H1 (cell line): ENCODE results near the gene IGFL3. TPM values are rescaled to one million over a fixed set of nuclear protein-coding genes. Genes with fewer than 3 reads are reported as not detected.

Source experiments
- CTCF ChIA-PET: fragments of 300-600 bp; sonication (Branson Sonifier 250); formaldehyde crosslinking; loops from one replicate; lab custom pipeline; 2021; ENCODE audit not compliant: partially characterized antibody; lab: Charles Lee
- POLR2A ChIA-PET: fragments of 300-600 bp; sonication (Branson Sonifier 250); formaldehyde crosslinking; loops from one replicate; lab custom pipeline; 2021; ENCODE audit warnings: inconsistent platforms; ENCODE audit not compliant: partially characterized antibody; lab: Charles Lee
- DNase-seq, 2 experiments: peaks; one replicate each; pipeline versions ENCODE4 v3.0.0 to v3.0.0-alpha.2; 2010 to 2022; ENCODE audit warnings: low spot score in 2 of 2, low read depth in 1 of 2, mixed read lengths in 1 of 2
- FAIRE-seq: peaks from 2 replicates; lab custom pipeline; 2011; peaks lifted over from hg19 to GRCh38; lab: Jason Lieb, UNC
- H2AFZ ChIP-seq: 2 replicates; pipeline ENCODE4 v1.8.1; 2012; ENCODE audit warnings: low read length, inconsistent platforms
- H2AK5ac ChIP-seq: 2 replicates; pipeline ENCODE4 v1.6.1; 2013; ENCODE audit warnings: low read depth, low read length
- H2BK120ac ChIP-seq: replicated peaks from 2 replicates; pipeline ENCODE3; 2013; ENCODE audit warnings: low read depth, low read length, inconsistent platforms
- H2BK12ac ChIP-seq: 2 replicates; pipeline ENCODE4 v1.6.1; 2013; ENCODE audit warnings: low read depth, low read length
- H2BK15ac ChIP-seq: 2 replicates; pipeline ENCODE4 v1.6.1; 2013; ENCODE audit warnings: low read length
- H2BK20ac ChIP-seq: 2 replicates; pipeline ENCODE4 v1.6.1; 2013; ENCODE audit warnings: low read length
- H2BK5ac ChIP-seq: 2 replicates; pipeline ENCODE4 v1.6.1; 2013; ENCODE audit warnings: low read depth, low read length
- H3K14ac ChIP-seq: 2 replicates; pipeline ENCODE4 v1.6.1; 2013; ENCODE audit warnings: inconsistent platforms; ENCODE audit not compliant: insufficient read length
- H3K18ac ChIP-seq: 2 replicates; pipeline ENCODE4 v1.6.1; 2013; ENCODE audit warnings: low read length; ENCODE audit errors: extremely low read depth
- H3K23ac ChIP-seq: 2 replicates; pipeline ENCODE4 v1.6.1; 2013; ENCODE audit warnings: inconsistent platforms; ENCODE audit not compliant: insufficient read length
- H3K23me2 ChIP-seq: 2 replicates; pipeline ENCODE4 v1.6.1; 2013; ENCODE audit warnings: low read depth, low read length
- H3K27ac ChIP-seq: 2 replicates; pipeline ENCODE4 v1.6.1; 2011; ENCODE audit warnings: low read depth, low read length, inconsistent platforms
- H3K27me3 ChIP-seq, 4 experiments: replicated peaks in 1 of 4; 1 replicate in 1 of 4; 2 replicates in 3 of 4; pipeline versions ENCODE4 v1.6.1 to v1.8.1; 2011 to 2013; ENCODE audit warnings: low read length in 3 of 4, mild to moderate bottlenecking in 3 of 4, inconsistent platforms in 2 of 4, mixed read lengths in 2 of 4, moderate library complexity in 1 of 4; ENCODE audit not compliant: control insufficient read depth in 3 of 4, insufficient read depth in 3 of 4; ENCODE audit errors: extremely low read depth in 1 of 4
- H3K36me3 ChIP-seq, 4 experiments: 2 replicates each; pipeline versions ENCODE4 v1.6.1 to v1.8.1; 2011 to 2013; ENCODE audit warnings: mild to moderate bottlenecking in 4 of 4, low read length in 3 of 4, moderate library complexity in 2 of 4, control low read depth in 1 of 4, inconsistent platforms in 1 of 4; ENCODE audit not compliant: insufficient read depth in 4 of 4, control insufficient read depth in 2 of 4
- H3K4ac ChIP-seq: replicated peaks from 2 replicates; pipeline ENCODE3; 2013; ENCODE audit warnings: low read length, low read depth, mixed read lengths, inconsistent platforms; ENCODE audit not compliant: insufficient read length
- H3K4me1 ChIP-seq, 4 experiments: replicated peaks in 1 of 4; 1 replicate in 1 of 4; 2 replicates in 3 of 4; pipeline versions ENCODE4 v1.6.1 to v1.8.1; 2011 to 2013; ENCODE audit warnings: low read length in 3 of 4, inconsistent platforms in 2 of 4, mixed read lengths in 1 of 4; ENCODE audit not compliant: insufficient read depth in 4 of 4, control insufficient read depth in 3 of 4
- H3K4me2 ChIP-seq, 2 experiments: 2 replicates each; pipeline versions ENCODE4 v1.6.1 to v1.8.1; 2011 to 2013; ENCODE audit warnings: low read depth in 2 of 2, low read length in 2 of 2, control low read depth in 1 of 2, inconsistent platforms in 1 of 2, mild to moderate bottlenecking in 1 of 2; ENCODE audit not compliant: insufficient read depth in 1 of 2
- H3K4me3 ChIP-seq, 4 experiments: fragments of 200-600, 300-600 bp in 1 of 4; sonication (generic), shearing (Covaris generic), sonication (Bioruptor Twin) in 1 of 4; 2 replicates each; pipeline versions ENCODE4 v1.5.1 to v1.8.1; 2011 to 2016; ENCODE audit warnings: low read length in 4 of 4, low read depth in 3 of 4, control low read depth in 2 of 4, inconsistent platforms in 2 of 4, mild to moderate bottlenecking in 2 of 4, mixed read lengths in 1 of 4, moderate library complexity in 1 of 4; ENCODE audit not compliant: insufficient read depth in 2 of 4; ENCODE audit errors: extremely low read depth in 1 of 4
- H3K56ac ChIP-seq: replicated peaks from 2 replicates; pipeline ENCODE3; 2013; ENCODE audit warnings: low read depth, mild to moderate bottlenecking, mixed read lengths, low read length, inconsistent platforms; ENCODE audit not compliant: insufficient read length
- H3K79me1 ChIP-seq: 2 replicates; pipeline ENCODE4 v1.6.1; 2013; ENCODE audit warnings: low read depth, low read length, control low read depth
- H3K79me2 ChIP-seq, 2 experiments: 2 replicates each; pipeline versions ENCODE4 v1.6.1 to v1.8.1; 2012 to 2013; ENCODE audit warnings: low read length in 2 of 2, mild to moderate bottlenecking in 2 of 2, inconsistent platforms in 1 of 2; ENCODE audit not compliant: insufficient read depth in 2 of 2, control insufficient read depth in 1 of 2
- H3K9ac ChIP-seq, 4 experiments: replicated peaks in 1 of 4; 1 replicate in 1 of 4; 2 replicates in 3 of 4; pipeline versions ENCODE4 v1.6.1 to v1.8.1; 2011 to 2013; ENCODE audit warnings: low read depth in 3 of 4, low read length in 3 of 4, control low read depth in 2 of 4, mild to moderate bottlenecking in 2 of 4, moderate library complexity in 2 of 4, inconsistent platforms in 1 of 4; ENCODE audit errors: extremely low read depth in 1 of 4
- H3K9me3 ChIP-seq, 2 experiments: 2 replicates each; pipeline versions ENCODE4 v1.6.1 to v1.8.1; 2012 to 2013; ENCODE audit warnings: mild to moderate bottlenecking in 2 of 2, moderate library complexity in 2 of 2, control low read depth in 1 of 2, inconsistent platforms in 1 of 2, low read depth in 1 of 2, low read length in 1 of 2, mixed read lengths in 1 of 2; ENCODE audit not compliant: insufficient read depth in 2 of 2
- H4K20me1 ChIP-seq, 2 experiments: replicated peaks in 1 of 2; 2 replicates each; pipeline versions ENCODE3 to v1.8.1; 2011 to 2013; ENCODE audit warnings: inconsistent platforms in 2 of 2, low read length in 2 of 2, mild to moderate bottlenecking in 1 of 2; ENCODE audit not compliant: insufficient read depth in 2 of 2, control insufficient read depth in 1 of 2
- H4K5ac ChIP-seq: 2 replicates; pipeline ENCODE4 v1.6.1; 2013; ENCODE audit warnings: low read length, low read depth, mixed read lengths, inconsistent platforms; ENCODE audit not compliant: insufficient read length
- H4K8ac ChIP-seq: 2 replicates; pipeline ENCODE4 v1.8.0; 2013; ENCODE audit warnings: mild to moderate bottlenecking, moderate library complexity, low read length, inconsistent platforms; ENCODE audit not compliant: insufficient read depth; ENCODE audit errors: extremely low read depth
- H4K91ac ChIP-seq: replicated peaks from 2 replicates; pipeline ENCODE3; 2013; ENCODE audit warnings: low read length, mixed read lengths, inconsistent platforms; ENCODE audit not compliant: insufficient read length
- ASH2L ChIP-seq: fragments of 200-600, 300-600 bp; sonication (generic); IDR thresholded peaks from one replicate; pipeline ENCODE4 v1.7.1; 2017; ENCODE audit warnings: low read length
- BCL11A ChIP-seq, 2 experiments: IDR thresholded peaks; one replicate each; pipeline ENCODE4 v1.6.1; 2011; ENCODE audit warnings: low read depth in 2 of 2, low read length in 2 of 2, mild to moderate bottlenecking in 2 of 2
- BRCA1 ChIP-seq: IDR thresholded peaks from 2 replicates; pipeline ENCODE4 v1.6.1; 2012; ENCODE audit warnings: low read depth, low read length, improper control_type of control experiment
- CBX5 ChIP-seq: fragments of 300-800, 300-1000 bp; sonication (generic); IDR thresholded peaks from 2 replicates; pipeline ENCODE4 v1.7.1; 2016; ENCODE audit warnings: antibody characterized with exemption, low read length, low read depth
- CREB1 ChIP-seq: IDR thresholded peaks from 2 replicates; pipeline ENCODE4 v1.6.1; 2012; ENCODE audit warnings: inconsistent platforms
- GABPA ChIP-seq: IDR thresholded peaks from 2 replicates; pipeline ENCODE4 v1.6.1; 2011; ENCODE audit warnings: mild to moderate bottlenecking, low read length, moderate library complexity, borderline replicate concordance; ENCODE audit not compliant: insufficient read depth
- HDAC6 ChIP-seq: IDR thresholded peaks from one replicate; pipeline ENCODE4 v1.7.1; 2012; ENCODE audit warnings: low read depth, mild to moderate bottlenecking, inconsistent platforms, low read length, moderate library complexity
- KDM5A ChIP-seq: fragments of 200-600 bp; IDR thresholded peaks from 2 replicates; pipeline ENCODE4 v1.7.1; 2012; ENCODE audit warnings: mild to moderate bottlenecking, low read length, inconsistent platforms, mixed read lengths
- RAD21 ChIP-seq, 2 experiments: IDR thresholded peaks in 1 of 2; conservative IDR thresholded peaks in 1 of 2; 2 replicates each; pipeline ENCODE4 v1.6.1; 2011; ENCODE audit warnings: low read depth in 2 of 2, low read length in 2 of 2, improper control_type of control experiment in 1 of 2, inconsistent platforms in 1 of 2, mild to moderate bottlenecking in 1 of 2, moderate library complexity in 1 of 2
- RXRA ChIP-seq: IDR thresholded peaks from 2 replicates; pipeline ENCODE4 v1.6.1; 2011; ENCODE audit warnings: low read depth, mild to moderate bottlenecking, low read length, moderate library complexity; ENCODE audit not compliant: insufficient read depth
- SRF ChIP-seq: IDR thresholded peaks from 2 replicates; pipeline ENCODE4 v1.6.1; 2011; ENCODE audit warnings: mild to moderate bottlenecking, low read depth, low read length, moderate library complexity
- TEAD4 ChIP-seq: IDR thresholded peaks from 2 replicates; pipeline ENCODE4 v1.6.1; 2012; ENCODE audit warnings: low read depth, low read length, inconsistent platforms, mixed read lengths
- WGBS, 2 experiments: shearing (Covaris generic) in 1 of 2; methylation state at CpG; one replicate each; pipeline versions ENCODE4 v1.1.6 to v1.1.7; 2013 to 2015; ENCODE audit warnings: low lambda C conversion rate in 2 of 2, mixed read lengths in 2 of 2, inconsistent platforms in 1 of 2, low coverage in 1 of 2, missing lambda C conversion rate in 1 of 2; ENCODE audit not compliant: insufficient replicate concordance in 2 of 2, insufficient coverage in 1 of 2, insufficient read length in 1 of 2; ENCODE audit errors: extremely low coverage in 1 of 2, missing lambda C conversion rate in 1 of 2; 5-methylcytosine and 5-hydroxymethylcytosine counted together
- polyA plus RNA-seq, 7 experiments: library from polyadenylated mRNA; depleted of rRNA in 3 of 7; stranded (reverse) in 5 of 7; unstranded in 2 of 7; fragments of >200 nt in 5 of 7; fragments of 200-250 nt in 2 of 7; gene quantifications; 1 replicate in 5 of 7; 2 replicates in 1 of 7; 4 replicates in 1 of 7; pipeline versions ENCODE4 v1.2.1 to v1.2.3, GENCODE V29; 2011 to 2013; ENCODE audit warnings: missing spikeins in 2 of 7, mixed read lengths in 2 of 7
- total RNA-seq: library from RNA; stranded (reverse); fragmentation: NEBNext Ultra II Directional; extraction: Animal tissue kit (Norgen Biotek cat#: 25700); gene quantifications from 2 replicates; pipeline ENCODE4 v1.2.1, GENCODE V29; 2021

IGFL3 gene
- total and polyA plus RNA-seq, 2 of the 8 experiments (the other 6 are each of a cell fraction or from before 2014, with no cell fraction given) = 0.12 TPM; not detected in 1

GRCh38 chr19:46141421-46141820 lies 16.9 kb upstream of the IGFL3 start:
- Histone ChIP-seq H3K27me3 (no peaks in the 10 kb centered on the region), H2BK120ac (no peak overlapping the region), H3K18ac (no peak overlapping the region), H2AK5ac (no peak overlapping the region), H2BK12ac (0 out of 2 replicates have a peak overlapping the region, but pooled peaks have one; percentile 71), H3K14ac (no peak overlapping the region), H2BK15ac (no peak overlapping the region), H4K5ac (no peak overlapping the region), H4K20me1 (no peaks in the 10 kb centered on the region), H3K4me1 (no peaks in the 10 kb centered on the region), H4K8ac (no peak overlapping the region), H3K27ac (no peak overlapping the region), H3K23ac (no peak overlapping the region), H3K9ac (no peak overlapping the region), H3K23me2 (no peaks in the 10 kb centered on the region), H2BK5ac (no peak overlapping the region), H3K56ac (no peak overlapping the region), H4K91ac (no peak overlapping the region), H3K4ac (no peak overlapping the region), H3K4me2 (no peak overlapping the region), H2BK20ac (no peak overlapping the region), H3K36me3 (no peaks in the 10 kb centered on the region), H3K79me2 (no peaks in the 10 kb centered on the region), H3K4me3 (no peak overlapping the region), H3K79me1 (no peaks in the 10 kb centered on the region), H3K9me3 (0 out of 4 replicates have a peak, but pooled peaks cover 0 to 2% of the 10 kb centered on the region in 2 experiments), H2AFZ (no peak overlapping the region)
- POLR2A ChIA-PET = interaction anchor here (2.0 kb wide), 1 partner anchor 8 kb away, joined by 9 read pairs; no protein-coding TSS in a partner anchor
- 58% methylated on average over 1 of the region's 1 CpG; no CpG with 5 or more reads in 1 of the 2 experiments for WGBS, 2 experiments
- DNase-seq (no peak), FAIRE-seq (no peak)
- CTCF ChIA-PET = no interaction called here
- TF ChIP-seq SRF = no peak
- TF ChIP-seq TEAD4 = no peak
- no peak for TF ChIP-seq HDAC6
- TF ChIP-seq BRCA1 = no peak
- TF ChIP-seq RXRA = no peak
- no peak for TF ChIP-seq CREB1
- TF ChIP-seq CBX5 = no peak
- TF ChIP-seq KDM5A = no peak
- no peak for TF ChIP-seq ASH2L
- no peak for TF ChIP-seq GABPA
- no peak for TF ChIP-seq RAD21 (IDR thresholded peaks at IDR 0.05 in 1 of 2, conservative IDR thresholded peaks at IDR 0.05 in 1 of 2; ENCODE audit: low read depth in 2 of 2, low read length in 2 of 2)
- TF ChIP-seq BCL11A (IDR thresholded peaks at IDR 0.05; ENCODE audit: low read depth in 2 of 2, low read length in 2 of 2) = no peak
